HEK293 (cell line): Measurements from ENCODE around the gene CCDC40.

ENCODE experiments used
- CTCF ChIA-PET: fragments of 350-600 bp; formaldehyde crosslinking; extraction: SDS; loops from one replicate; lab custom pipeline; 2021; ENCODE audit warnings: antibody characterized with exemption; lab: Yijun Ruan, JAX
- POLR2A ChIA-PET: fragments of 300-600 bp; formaldehyde crosslinking; extraction: SDS; loops from one replicate; lab custom pipeline; 2020; ENCODE audit warnings: antibody characterized with exemption, inconsistent platforms; lab: Yijun Ruan, JAX
- H3K27ac ChIP-seq: fragments of 200-500 bp; sonication (Bioruptor generic); 2 replicates; pipeline ENCODE4 v1.5.1; 2014; ENCODE audit warnings: low read depth, low read length, control low read depth, inconsistent platforms; ENCODE audit errors: extremely low read depth
- H3K36me3 ChIP-seq, 2 experiments: fragments of 200-500 bp in 1 of 2; sonication (Bioruptor generic) in 1 of 2; 1 replicate in 1 of 2; 2 replicates in 1 of 2; pipeline ENCODE4 v1.5.1; 2014 to 2017; ENCODE audit warnings: inconsistent platforms in 2 of 2, low read length in 2 of 2; ENCODE audit not compliant: control insufficient read depth in 2 of 2, insufficient read depth in 1 of 2
- H3K4me1 ChIP-seq: fragments of 200-500 bp; sonication (Bioruptor generic); 2 replicates; pipeline ENCODE4 v1.5.1; 2014; ENCODE audit warnings: mild to moderate bottlenecking, low read length, inconsistent platforms; ENCODE audit not compliant: control insufficient read depth, insufficient read depth
- H3K4me3 ChIP-seq: 2 replicates; pipeline ENCODE4 v1.5.1; 2011; ENCODE audit warnings: low read depth, mild to moderate bottlenecking, control low read depth, low read length, moderate library complexity
- H3K9me3 ChIP-seq: fragments of 200-500 bp; sonication (Bioruptor generic); 2 replicates; pipeline ENCODE4 v1.5.1; 2014; ENCODE audit warnings: low read depth, low read length, inconsistent platforms; ENCODE audit not compliant: control insufficient read depth, insufficient read depth
- EGR2 ChIP-seq: fragments of 450-650 bp; formaldehyde crosslinking; IDR thresholded peaks from 2 replicates; pipeline ENCODE4 v1.5.1; 2016; ENCODE audit warnings: low read depth, missing biosample characterization, missing genetic modification characterization
- FEZF1 ChIP-seq: fragments of 450-650 bp; formaldehyde crosslinking; IDR thresholded peaks from 2 replicates; pipeline ENCODE4 v1.5.1; 2016; ENCODE audit warnings: missing biosample characterization, missing genetic modification characterization
- KLF16 ChIP-seq: fragments of 450-650 bp; formaldehyde crosslinking; IDR thresholded peaks from 2 replicates; pipeline ENCODE4 v1.5.1; 2017; ENCODE audit warnings: missing biosample characterization, missing genetic modification characterization
- REPIN1 ChIP-seq: fragments of 450-650 bp; formaldehyde crosslinking; IDR thresholded peaks from 2 replicates; pipeline ENCODE4 v1.5.1; 2017; ENCODE audit warnings: missing biosample characterization, missing genetic modification characterization, low read depth
- SCRT2 ChIP-seq: fragments of 450-650 bp; formaldehyde crosslinking; IDR thresholded peaks from 2 replicates; pipeline ENCODE4 v1.5.1; 2016; ENCODE audit warnings: missing biosample characterization, missing genetic modification characterization
- SP2 ChIP-seq: fragments of 450-650 bp; formaldehyde crosslinking; IDR thresholded peaks from 2 replicates; pipeline ENCODE4 v1.5.1; 2016; ENCODE audit warnings: missing biosample characterization, missing genetic modification characterization
- ZBTB1 ChIP-seq: fragments of 450-650 bp; formaldehyde crosslinking; IDR thresholded peaks from 2 replicates; pipeline ENCODE4 v1.5.1; 2016; ENCODE audit warnings: missing biosample characterization, missing genetic modification characterization
- ZFHX2 ChIP-seq: fragments of 450-650 bp; formaldehyde crosslinking; conservative IDR thresholded peaks from 2 replicates; pipeline ENCODE4 v1.5.1; 2016; ENCODE audit warnings: missing biosample characterization, missing genetic modification characterization
- ZNF157 ChIP-seq: fragments of 450-650 bp; formaldehyde crosslinking; IDR thresholded peaks from 2 replicates; pipeline ENCODE4 v1.5.1; 2016; ENCODE audit warnings: missing biosample characterization, missing genetic modification characterization
- ZNF16 ChIP-seq: fragments of 450-650 bp; formaldehyde crosslinking; IDR thresholded peaks from 2 replicates; pipeline ENCODE4 v1.5.1; 2016; ENCODE audit warnings: low read depth, missing biosample characterization, missing genetic modification characterization
- ZNF174 ChIP-seq: fragments of 450-650 bp; formaldehyde crosslinking; IDR thresholded peaks from 2 replicates; pipeline ENCODE4 v1.5.0; 2017; ENCODE audit warnings: missing biosample characterization, mild to moderate bottlenecking, missing genetic modification characterization
- ZNF211 ChIP-seq: fragments of 450-650 bp; formaldehyde crosslinking; IDR thresholded peaks from 2 replicates; pipeline ENCODE4 v1.5.1; 2016; ENCODE audit warnings: low read depth, missing biosample characterization, missing genetic modification characterization
- ZNF311 ChIP-seq: fragments of 450-650 bp; formaldehyde crosslinking; IDR thresholded peaks from 2 replicates; pipeline ENCODE4 v1.5.1; 2017; ENCODE audit warnings: missing biosample characterization, missing genetic modification characterization, borderline replicate concordance
- ZNF37A ChIP-seq: fragments of 450-650 bp; IDR thresholded peaks from 2 replicates; pipeline ENCODE4 v1.5.1; 2018; ENCODE audit warnings: missing biosample characterization, missing genetic modification characterization
- ZNF433 ChIP-seq: fragments of 450-650 bp; formaldehyde crosslinking; IDR thresholded peaks from 2 replicates; pipeline ENCODE4 v1.5.1; 2016; ENCODE audit warnings: missing biosample characterization, missing genetic modification characterization, low read depth
- ZNF510 ChIP-seq: fragments of 450-650 bp; formaldehyde crosslinking; IDR thresholded peaks from 2 replicates; pipeline ENCODE4 v1.5.1; 2018; ENCODE audit warnings: mild to moderate bottlenecking, missing genetic modification characterization, missing biosample characterization; ENCODE audit not compliant: insufficient replicate concordance
- ZNF529 ChIP-seq: fragments of 450-650 bp; formaldehyde crosslinking; IDR thresholded peaks from 2 replicates; pipeline ENCODE4 v1.5.1; 2017; ENCODE audit warnings: missing genetic modification characterization, missing biosample characterization; ENCODE audit not compliant: insufficient replicate concordance
- ZNF549 ChIP-seq: fragments of 450-650 bp; IDR thresholded peaks from 2 replicates; pipeline ENCODE4 v1.5.1; 2018; ENCODE audit warnings: missing biosample characterization, missing genetic modification characterization, mild to moderate bottlenecking, inconsistent platforms, moderate library complexity
- ZNF558 ChIP-seq: fragments of 450-650 bp; formaldehyde crosslinking; IDR thresholded peaks from 2 replicates; pipeline ENCODE4 v1.5.1; 2016; ENCODE audit warnings: missing biosample characterization, missing genetic modification characterization
- ZNF560 ChIP-seq: fragments of 450-650 bp; formaldehyde crosslinking; IDR thresholded peaks from 2 replicates; pipeline ENCODE4 v1.5.1; 2017; ENCODE audit warnings: missing biosample characterization, missing genetic modification characterization, borderline replicate concordance
- ZNF600 ChIP-seq: fragments of 450-650 bp; formaldehyde crosslinking; IDR thresholded peaks from 2 replicates; pipeline ENCODE4 v1.5.1; 2016; ENCODE audit warnings: missing biosample characterization, missing genetic modification characterization
- ZNF654 ChIP-seq: fragments of 450-650 bp; formaldehyde crosslinking; IDR thresholded peaks from 2 replicates; pipeline ENCODE4 v1.5.1; 2016; ENCODE audit warnings: low read depth, missing biosample characterization, missing genetic modification characterization
- ZNF670 ChIP-seq: fragments of 450-650 bp; formaldehyde crosslinking; IDR thresholded peaks from 2 replicates; pipeline ENCODE4 v1.5.1; 2016; ENCODE audit warnings: missing biosample characterization, missing genetic modification characterization, low read depth
- ZSCAN16 ChIP-seq: fragments of 450-650 bp; formaldehyde crosslinking; IDR thresholded peaks from 2 replicates; pipeline ENCODE4 v1.5.1; 2016; ENCODE audit warnings: missing biosample characterization, missing genetic modification characterization
- ZSCAN23 ChIP-seq: fragments of 450-650 bp; formaldehyde crosslinking; IDR thresholded peaks from 2 replicates; pipeline ENCODE4 v1.5.1; 2016; ENCODE audit warnings: missing biosample characterization, missing genetic modification characterization
- TF ChIP-seq, protein P1 (sequence below): fragments of 450-650 bp; formaldehyde crosslinking; IDR thresholded peaks from 2 replicates; pipeline ENCODE4 v1.5.1; 2016; ENCODE audit warnings: missing biosample characterization, missing genetic modification characterization
- TF ChIP-seq, protein P2 (sequence below): fragments of 450-650 bp; formaldehyde crosslinking; IDR thresholded peaks from 2 replicates; pipeline ENCODE4 v1.5.1; 2017; ENCODE audit warnings: missing biosample characterization, missing genetic modification characterization

The CCDC40 gene

DNA sequence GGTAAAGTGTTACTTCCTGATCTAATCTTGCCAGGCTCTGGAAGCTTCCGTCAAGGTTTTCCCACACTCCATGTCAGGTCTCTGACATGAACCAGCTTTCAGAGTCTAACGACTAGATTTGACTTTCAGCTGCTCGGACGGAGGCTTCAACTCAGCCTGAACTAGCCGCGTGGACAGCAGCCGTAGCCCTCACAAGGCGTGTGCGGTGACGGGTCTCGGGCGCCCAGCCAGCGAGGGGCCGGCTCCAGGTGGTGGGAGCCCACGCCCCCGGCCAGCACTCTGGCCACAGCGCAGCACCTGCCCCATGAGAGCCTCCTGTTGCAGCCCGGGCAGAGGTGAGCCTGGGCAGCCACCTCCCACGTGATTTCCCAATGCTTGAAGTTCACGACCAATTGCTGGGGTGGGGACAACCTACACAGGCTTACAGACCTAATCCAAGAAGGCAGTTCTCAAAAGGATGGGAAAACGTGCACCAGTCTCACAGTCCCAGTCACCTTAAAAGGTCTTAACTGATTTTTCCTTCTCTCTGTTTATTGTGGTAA, 46.3 kb upstream of the CCDC40 start:
- H3K4me3 ChIP-seq: no peak overlapping the region
- H3K4me1 ChIP-seq: peaks cover 36% of the 10 kb centered on the region
- no peaks in the 10 kb centered on the region for H3K9me3 ChIP-seq
- H3K36me3 ChIP-seq: no peaks in the 10 kb centered on the region
- TF ChIP-seq ZNF37A (tag by site-specific recombination) (no peak), ZNF549 (tag by site-specific recombination) (no peak), ZNF670 (tag by site-specific recombination) (no peak), ZNF16 (tag by site-specific recombination) (no peak), REPIN1 (no peak), ZNF654 (tag by site-specific recombination) (no peak), ZSCAN16 (tag by site-specific recombination) (no peak), ZFHX2 (tag by site-specific recombination) (peak; percentile 96), SCRT2 (0 out of 2 replicates have a peak, but pooled peaks have one; percentile 41), EGR2 (peak; percentile 94), ZBTB1 (no peak), SP2 (no peak), ZSCAN23 (tag by site-specific recombination) (no peak), ZNF558 (tag by site-specific recombination) (no peak), ZNF157 (tag by site-specific recombination) (no peak), ZNF529 (tag by site-specific recombination) (no peak), ZNF174 (tag by site-specific recombination) (no peak), ZNF211 (tag by site-specific recombination) (no peak), ZNF311 (tag by site-specific recombination) (no peak), FEZF1 (tag by site-specific recombination) (no peak), ZNF510 (tag by site-specific recombination) (no peak), KLF16 (tag by site-specific recombination) (no peak), ZNF560 (tag by site-specific recombination) (no peak)
- TF ChIP-seq, protein P1, sequence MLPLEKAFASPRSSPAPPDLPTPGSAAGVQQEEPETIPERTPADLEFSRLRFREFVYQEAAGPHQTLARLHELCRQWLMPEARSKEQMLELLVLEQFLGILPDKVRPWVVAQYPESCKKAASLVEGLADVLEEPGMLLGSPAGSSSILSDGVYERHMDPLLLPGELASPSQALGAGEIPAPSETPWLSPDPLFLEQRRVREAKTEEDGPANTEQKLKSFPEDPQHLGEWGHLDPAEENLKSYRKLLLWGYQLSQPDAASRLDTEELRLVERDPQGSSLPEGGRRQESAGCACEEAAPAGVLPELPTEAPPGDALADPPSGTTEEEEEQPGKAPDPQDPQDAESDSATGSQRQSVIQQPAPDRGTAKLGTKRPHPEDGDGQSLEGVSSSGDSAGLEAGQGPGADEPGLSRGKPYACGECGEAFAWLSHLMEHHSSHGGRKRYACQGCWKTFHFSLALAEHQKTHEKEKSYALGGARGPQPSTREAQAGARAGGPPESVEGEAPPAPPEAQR: no peak
- POLR2A ChIA-PET: no interaction called here
- CTCF ChIA-PET: interaction anchor here (0.7 to 1.8 kb wide), 10 partner anchors 9 to 247 kb away, joined by 3 to 9 read pairs (median 4); no protein-coding TSS in a partner anchor
- 0 out of 2 replicates have a peak overlapping the region, but pooled peaks have one; percentile 36 for H3K27ac ChIP-seq

GRCh38 chr17:79990704-79991103, 45.7 kb upstream of the CCDC40 start:
- H3K36me3 ChIP-seq: no peaks in the 10 kb centered on the region
- POLR2A ChIA-PET: interaction anchor here (1.0 kb wide), 1 partner anchor 189 kb away, joined by 4 read pairs; no protein-coding TSS in a partner anchor

More at GRCh38 chr17:79990704-79991103, 45.7 kb upstream of the CCDC40 start:
- H3K4me3 ChIP-seq: no peak overlapping the region
- CTCF ChIA-PET: interaction anchor here (0.6 to 1.8 kb wide), 8 partner anchors 10 to 247 kb away, joined by 3 to 9 read pairs (median 4); no protein-coding TSS in a partner anchor
- TF ChIP-seq ZNF600 (tag by site-specific recombination) (peak; percentile 92), ZNF433 (tag by site-specific recombination) (no peak)
- TF ChIP-seq, protein P2, sequence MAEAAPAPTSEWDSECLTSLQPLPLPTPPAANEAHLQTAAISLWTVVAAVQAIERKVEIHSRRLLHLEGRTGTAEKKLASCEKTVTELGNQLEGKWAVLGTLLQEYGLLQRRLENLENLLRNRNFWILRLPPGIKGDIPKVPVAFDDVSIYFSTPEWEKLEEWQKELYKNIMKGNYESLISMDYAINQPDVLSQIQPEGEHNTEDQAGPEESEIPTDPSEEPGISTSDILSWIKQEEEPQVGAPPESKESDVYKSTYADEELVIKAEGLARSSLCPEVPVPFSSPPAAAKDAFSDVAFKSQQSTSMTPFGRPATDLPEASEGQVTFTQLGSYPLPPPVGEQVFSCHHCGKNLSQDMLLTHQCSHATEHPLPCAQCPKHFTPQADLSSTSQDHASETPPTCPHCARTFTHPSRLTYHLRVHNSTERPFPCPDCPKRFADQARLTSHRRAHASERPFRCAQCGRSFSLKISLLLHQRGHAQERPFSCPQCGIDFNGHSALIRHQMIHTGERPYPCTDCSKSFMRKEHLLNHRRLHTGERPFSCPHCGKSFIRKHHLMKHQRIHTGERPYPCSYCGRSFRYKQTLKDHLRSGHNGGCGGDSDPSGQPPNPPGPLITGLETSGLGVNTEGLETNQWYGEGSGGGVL (tag by site-specific recombination): no peak
- TF ChIP-seq, all 188 proteins: peak for 1
- Histone ChIP-seq H3K4me1 (peaks cover 36% of the 10 kb centered on the region), H3K27ac (no peak overlapping the region), H3K9me3 (no peaks in the 10 kb centered on the region)
